Gastrocnemius medialis (tissue), 4 donors: ENCODE results near the gene APBB1.

Experiments
- POLR2A ChIP-seq, 2 donors: fragments of 450-650 bp; IDR thresholded peaks; one replicate each; pipeline ENCODE4 v1.6.1; 2017; ENCODE audit warnings: antibody characterized with exemption in 2 of 2, mild to moderate bottlenecking in 2 of 2, moderate library complexity in 2 of 2
- TF ChIP-seq, protein P1 (sequence below), 5 experiments: fragments of 450-650 bp in 3 of 5; fragments of 200-600 bp in 2 of 5; sonication (generic) in 2 of 5; IDR thresholded peaks in 4 of 5; conservative IDR thresholded peaks in 1 of 5; 1 replicate in 4 of 5; 2 replicates in 1 of 5; pipeline ENCODE4 v1.5.1; 2016 to 2019; ENCODE audit warnings: antibody characterized with exemption in 5 of 5, mild to moderate bottlenecking in 3 of 5, moderate library complexity in 3 of 5

DNA sequence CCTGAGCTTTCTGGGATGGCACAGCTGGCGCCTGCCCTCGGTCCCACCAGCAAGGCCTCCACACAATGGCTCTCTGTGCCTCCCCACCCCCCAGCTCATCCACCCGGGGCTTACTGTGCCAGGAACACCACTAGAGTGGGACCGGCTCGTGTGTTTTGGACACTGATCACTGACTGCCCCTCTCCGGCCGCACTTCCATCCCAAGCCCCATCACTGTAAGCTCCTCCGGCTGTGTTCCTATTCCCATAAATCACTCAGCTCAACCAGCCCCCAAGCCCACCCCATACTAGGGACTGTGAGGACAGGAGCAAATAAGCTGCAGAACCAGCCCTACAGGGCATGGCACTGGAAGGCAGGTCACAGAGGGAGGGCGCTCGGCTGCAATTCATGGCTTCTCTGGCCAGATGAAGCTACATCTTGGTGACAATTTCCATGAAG, 7.3 kb downstream of the APBB1 start:
- TF ChIP-seq, protein P1, sequence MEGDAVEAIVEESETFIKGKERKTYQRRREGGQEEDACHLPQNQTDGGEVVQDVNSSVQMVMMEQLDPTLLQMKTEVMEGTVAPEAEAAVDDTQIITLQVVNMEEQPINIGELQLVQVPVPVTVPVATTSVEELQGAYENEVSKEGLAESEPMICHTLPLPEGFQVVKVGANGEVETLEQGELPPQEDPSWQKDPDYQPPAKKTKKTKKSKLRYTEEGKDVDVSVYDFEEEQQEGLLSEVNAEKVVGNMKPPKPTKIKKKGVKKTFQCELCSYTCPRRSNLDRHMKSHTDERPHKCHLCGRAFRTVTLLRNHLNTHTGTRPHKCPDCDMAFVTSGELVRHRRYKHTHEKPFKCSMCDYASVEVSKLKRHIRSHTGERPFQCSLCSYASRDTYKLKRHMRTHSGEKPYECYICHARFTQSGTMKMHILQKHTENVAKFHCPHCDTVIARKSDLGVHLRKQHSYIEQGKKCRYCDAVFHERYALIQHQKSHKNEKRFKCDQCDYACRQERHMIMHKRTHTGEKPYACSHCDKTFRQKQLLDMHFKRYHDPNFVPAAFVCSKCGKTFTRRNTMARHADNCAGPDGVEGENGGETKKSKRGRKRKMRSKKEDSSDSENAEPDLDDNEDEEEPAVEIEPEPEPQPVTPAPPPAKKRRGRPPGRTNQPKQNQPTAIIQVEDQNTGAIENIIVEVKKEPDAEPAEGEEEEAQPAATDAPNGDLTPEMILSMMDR (IDR thresholded peaks at IDR 0.05 in 4 of 5, conservative IDR thresholded peaks at IDR 0.05 in 1 of 5), result no peak
- no peak for TF ChIP-seq POLR2A (IDR thresholded peaks at IDR 0.05)
